Measurements from ENCODE around the gene PSIP1.

PSIP1 gene

DNA sequence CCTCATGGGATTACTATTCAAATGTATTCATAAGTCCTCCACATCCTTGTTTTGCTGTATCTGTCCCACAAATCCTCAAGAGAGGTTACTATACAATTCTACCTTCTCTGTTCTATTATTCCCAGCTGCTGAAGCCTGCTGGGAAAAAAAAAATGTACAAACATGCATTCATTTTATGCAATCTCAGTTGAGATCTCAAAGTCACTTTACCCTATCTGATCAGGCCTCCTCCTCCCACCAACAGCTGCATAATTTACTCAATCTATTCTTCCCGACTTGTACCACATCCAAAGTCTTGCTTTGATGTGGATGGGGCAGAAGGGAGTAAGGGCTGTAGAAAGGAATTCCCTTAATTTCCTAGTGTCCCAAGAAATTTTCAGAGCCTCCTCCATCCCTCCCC lies 28.6 kb downstream of the PSIP1 start:
- Histone ChIP-seq H3K4me2 (no peak overlapping the region), H3K27me3 (ENCODE audit: insufficient read depth, low read depth) (no peaks in the 10 kb centered on the region), H2AFZ (ENCODE audit: low read depth) (no peak overlapping the region), H3K36me3 (ENCODE audit: insufficient read depth) (no peaks in the 10 kb centered on the region; the same call in 1 of the 2 replicates), H3K27ac (peak overlapping the region; percentile 9; the same call in 1 of the 2 replicates), H3K4me3 (IDR thresholded peaks at IDR 0.05; ENCODE audit: insufficient read depth, low read depth, low read length) (no peak overlapping the region), H3K79me2 (ENCODE audit: insufficient read depth, low read depth) (no peaks in the 10 kb centered on the region), H4K20me1 (ENCODE audit: insufficient read depth) (no peaks in the 10 kb centered on the region), H3K4me1 (ENCODE audit: low read depth, poor library complexity, severe bottlenecking) (peaks cover 22% of the 10 kb centered on the region), H3K9ac (no peak overlapping the region)
- TF ChIP-seq, protein P1, sequence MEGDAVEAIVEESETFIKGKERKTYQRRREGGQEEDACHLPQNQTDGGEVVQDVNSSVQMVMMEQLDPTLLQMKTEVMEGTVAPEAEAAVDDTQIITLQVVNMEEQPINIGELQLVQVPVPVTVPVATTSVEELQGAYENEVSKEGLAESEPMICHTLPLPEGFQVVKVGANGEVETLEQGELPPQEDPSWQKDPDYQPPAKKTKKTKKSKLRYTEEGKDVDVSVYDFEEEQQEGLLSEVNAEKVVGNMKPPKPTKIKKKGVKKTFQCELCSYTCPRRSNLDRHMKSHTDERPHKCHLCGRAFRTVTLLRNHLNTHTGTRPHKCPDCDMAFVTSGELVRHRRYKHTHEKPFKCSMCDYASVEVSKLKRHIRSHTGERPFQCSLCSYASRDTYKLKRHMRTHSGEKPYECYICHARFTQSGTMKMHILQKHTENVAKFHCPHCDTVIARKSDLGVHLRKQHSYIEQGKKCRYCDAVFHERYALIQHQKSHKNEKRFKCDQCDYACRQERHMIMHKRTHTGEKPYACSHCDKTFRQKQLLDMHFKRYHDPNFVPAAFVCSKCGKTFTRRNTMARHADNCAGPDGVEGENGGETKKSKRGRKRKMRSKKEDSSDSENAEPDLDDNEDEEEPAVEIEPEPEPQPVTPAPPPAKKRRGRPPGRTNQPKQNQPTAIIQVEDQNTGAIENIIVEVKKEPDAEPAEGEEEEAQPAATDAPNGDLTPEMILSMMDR (conservative IDR thresholded peaks at IDR 0.05; ENCODE audit: low read depth, low read length) = no peak

DNA sequence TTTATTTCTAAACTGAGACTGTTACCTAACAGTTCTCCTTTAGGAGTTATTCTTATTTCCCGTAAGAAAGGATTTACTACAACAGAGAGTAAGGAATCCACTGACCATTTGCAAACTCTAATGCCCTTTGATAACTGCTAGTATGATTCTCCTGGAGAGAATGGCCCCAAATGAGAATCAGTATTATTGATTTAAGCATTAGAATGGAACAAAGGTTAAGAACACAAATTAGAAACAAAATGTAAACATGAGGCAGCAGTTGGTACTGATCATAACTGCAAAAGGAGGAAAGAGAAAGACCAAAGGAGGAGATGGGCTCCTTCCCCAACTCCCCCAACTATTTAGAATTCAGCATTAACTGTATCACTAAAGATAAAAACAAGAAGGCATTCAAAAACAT lies 30.7 kb downstream of the PSIP1 start:
- no peak overlapping the region for H3K4me3 ChIP-seq (IDR thresholded peaks at IDR 0.05; ENCODE audit: insufficient read depth, low read depth, low read length)
- H2AFZ ChIP-seq (ENCODE audit: low read depth) = no peak overlapping the region
- no peaks in the 10 kb centered on the region for H3K27me3 ChIP-seq (ENCODE audit: insufficient read depth, low read depth)
- TF ChIP-seq, protein P1 (conservative IDR thresholded peaks at IDR 0.05; ENCODE audit: low read depth, low read length) = no peak
- H3K27ac ChIP-seq = no peak overlapping the region
- H3K9ac ChIP-seq = no peak overlapping the region
- H3K4me1 ChIP-seq (ENCODE audit: low read depth, poor library complexity, severe bottlenecking) = peaks cover 6% of the 10 kb centered on the region
- no peak overlapping the region for H3K4me2 ChIP-seq
- no peaks in the 10 kb centered on the region for H3K79me2 ChIP-seq (ENCODE audit: insufficient read depth, low read depth)
- no peaks in the 10 kb centered on the region; the same call in 1 of the 2 replicates for H3K36me3 ChIP-seq (ENCODE audit: insufficient read depth)
- H4K20me1 ChIP-seq (ENCODE audit: insufficient read depth) = no peaks in the 10 kb centered on the region

DNA sequence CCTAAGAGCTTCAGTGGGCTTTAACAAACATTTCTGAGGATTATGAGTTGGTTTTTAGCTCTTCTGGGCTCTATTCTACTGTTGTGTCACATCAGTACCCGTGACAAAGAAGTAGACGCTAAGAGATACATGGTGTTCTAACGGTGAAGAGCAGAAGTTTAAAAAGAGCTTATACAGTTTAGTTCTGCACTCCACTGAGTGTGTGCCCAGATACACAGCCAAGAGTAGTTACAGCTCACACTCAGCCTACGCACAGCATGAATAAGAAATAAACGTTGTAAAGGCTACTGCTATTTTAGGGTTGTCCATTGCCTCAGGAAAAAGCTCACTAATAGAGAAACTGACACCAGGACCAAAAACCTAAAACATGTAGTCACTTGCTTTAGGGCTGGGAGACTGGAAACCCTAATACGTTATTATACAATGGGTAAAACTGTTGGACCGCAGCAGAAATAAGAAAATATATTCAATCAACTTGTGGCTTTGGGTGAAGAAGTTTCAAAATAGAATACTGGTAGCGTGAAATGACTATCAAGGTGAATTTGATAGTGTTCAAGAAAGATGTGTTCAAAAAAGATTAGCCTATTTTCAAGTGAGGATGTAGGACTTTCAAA lies 34.7 kb downstream of the PSIP1 start:
- TF ChIP-seq, protein P1 (conservative IDR thresholded peaks at IDR 0.05; ENCODE audit: low read depth, low read length) = no peak
- H3K4me1 ChIP-seq (ENCODE audit: low read depth, poor library complexity, severe bottlenecking) = no peaks in the 10 kb centered on the region
- no peak overlapping the region for H3K4me3 ChIP-seq (IDR thresholded peaks at IDR 0.05; ENCODE audit: insufficient read depth, low read depth, low read length)
- H4K20me1 ChIP-seq (ENCODE audit: insufficient read depth) = no peaks in the 10 kb centered on the region; the same call in 1 of the 2 replicates
- H3K27me3 ChIP-seq (ENCODE audit: insufficient read depth, low read depth) = no peaks in the 10 kb centered on the region
- H2AFZ ChIP-seq (ENCODE audit: low read depth) = no peak overlapping the region
- no peak overlapping the region for H3K27ac ChIP-seq
- peaks cover 8% of the 10 kb centered on the region for H3K36me3 ChIP-seq (ENCODE audit: insufficient read depth)
- H3K4me2 ChIP-seq = no peak overlapping the region
- no peaks in the 10 kb centered on the region for H3K79me2 ChIP-seq (ENCODE audit: insufficient read depth, low read depth)
- H3K9ac ChIP-seq = no peak overlapping the region

DNA sequence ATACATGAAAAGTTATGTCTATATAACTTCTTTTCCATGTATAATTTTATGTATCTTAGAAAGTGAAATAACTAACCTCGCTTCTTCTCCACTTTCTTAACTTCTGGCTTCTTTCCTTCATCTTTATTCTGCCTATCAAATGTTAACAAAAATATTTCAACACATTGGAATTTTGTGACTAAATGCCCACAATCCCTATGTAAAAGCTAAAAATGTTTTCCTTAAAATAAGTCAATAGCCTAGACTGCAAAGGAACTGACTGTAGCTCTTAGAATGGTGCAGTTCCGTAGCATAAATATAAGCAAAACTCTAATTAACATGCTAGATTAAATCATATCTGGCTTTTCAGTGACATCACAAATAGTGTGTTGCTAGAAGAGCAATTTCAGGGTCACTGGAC lies 40.9 kb downstream of the PSIP1 start:
- TF ChIP-seq, protein P1 (conservative IDR thresholded peaks at IDR 0.05; ENCODE audit: low read depth, low read length) = no peak
- H2AFZ ChIP-seq (ENCODE audit: low read depth) = no peak overlapping the region
- peaks cover 8% of the 10 kb centered on the region; the same call in 1 of the 2 replicates for H3K36me3 ChIP-seq (ENCODE audit: insufficient read depth)
- H3K27ac ChIP-seq = no peak overlapping the region
- no peaks in the 10 kb centered on the region for H3K79me2 ChIP-seq (ENCODE audit: insufficient read depth, low read depth)
- no peak overlapping the region for H3K4me3 ChIP-seq (IDR thresholded peaks at IDR 0.05; ENCODE audit: insufficient read depth, low read depth, low read length)
- H3K4me1 ChIP-seq (ENCODE audit: low read depth, poor library complexity, severe bottlenecking) = no peaks in the 10 kb centered on the region
- H3K4me2 ChIP-seq = no peak overlapping the region
- H3K27me3 ChIP-seq (ENCODE audit: insufficient read depth, low read depth) = no peaks in the 10 kb centered on the region
- H4K20me1 ChIP-seq (ENCODE audit: insufficient read depth) = no peaks in the 10 kb centered on the region; the same call in 1 of the 2 replicates
- H3K9ac ChIP-seq = no peak overlapping the region

Measured in KMS-11 (cell line).